GM10266 (cell line): ENCODE measurements around the gene TMEM184B.

Experiments used
- DNase-seq: peaks from one replicate; pipeline ENCODE4 v3.0.0; 2012; ENCODE audit errors: extremely low spot score
- CTCF ChIP-seq: IDR thresholded peaks from 2 replicates; pipeline ENCODE4 v1.5.1; 2012; ENCODE audit warnings: mild to moderate bottlenecking, low read depth; ENCODE audit not compliant: control insufficient read depth, insufficient read depth; ENCODE audit errors: missing control alignments

TMEM184B gene

GRCh38 chr22:38176170-38176741 is 96.6 kb downstream of the TMEM184B start:
- DNase-seq, result peak; percentile 41
- TF ChIP-seq CTCF, result no peak

GRCh38 chr22:38175206-38176118 is 97.3 kb downstream of the TMEM184B start:
- no peak for TF ChIP-seq CTCF
- no peak for DNase-seq

GRCh38 chr22:38174626-38175025 is 98.2 kb downstream of the TMEM184B start:
- TF ChIP-seq CTCF, result no peak
- no peak for DNase-seq

GRCh38 chr22:38173641-38173906 is 99.2 kb downstream of the TMEM184B start:
- DNase-seq, result no peak
- no peak for TF ChIP-seq CTCF

GRCh38 chr22:38172832-38173640 is 99.8 kb downstream of the TMEM184B start:
- no peak for TF ChIP-seq CTCF
- DNase-seq, result no peak

GRCh38 chr22:38171927-38172831 is 100.6 kb downstream of the TMEM184B start:
- TF ChIP-seq CTCF, result no peak
- no peak for DNase-seq
